GM12873 (cell line): ENCODE measurements around the gene MIA2.

Experiments
- TF ChIP-seq, protein P1 (sequence below): IDR thresholded peaks from 2 replicates; pipeline ENCODE4 v1.5.1; 2012; ENCODE audit warnings: low read depth, mild to moderate bottlenecking, moderate library complexity, low read length, control low read depth; ENCODE audit not compliant: insufficient read depth; ENCODE audit errors: missing control alignments

Gene MIA2

DNA sequence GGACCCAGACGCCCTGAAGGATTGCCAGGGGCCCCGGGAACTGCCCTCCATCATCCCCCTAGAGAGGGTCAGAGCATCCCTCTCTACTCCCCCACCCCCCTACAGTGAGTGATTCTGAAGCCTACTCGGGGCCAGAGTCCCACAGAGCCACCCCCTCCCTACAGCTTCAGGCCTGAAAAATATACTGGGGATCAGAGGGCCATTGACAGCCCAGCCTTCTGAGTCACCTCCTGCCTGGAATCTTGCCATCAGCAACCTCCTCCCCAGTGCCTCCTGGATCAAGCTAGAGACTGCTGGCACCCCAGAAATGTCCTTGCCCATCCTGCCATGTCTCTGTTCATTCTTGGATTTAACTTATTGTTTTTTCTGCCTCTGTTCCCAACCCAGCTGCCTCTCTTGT is 21.7 kb upstream of the MIA2 start:
- TF ChIP-seq, protein P1, sequence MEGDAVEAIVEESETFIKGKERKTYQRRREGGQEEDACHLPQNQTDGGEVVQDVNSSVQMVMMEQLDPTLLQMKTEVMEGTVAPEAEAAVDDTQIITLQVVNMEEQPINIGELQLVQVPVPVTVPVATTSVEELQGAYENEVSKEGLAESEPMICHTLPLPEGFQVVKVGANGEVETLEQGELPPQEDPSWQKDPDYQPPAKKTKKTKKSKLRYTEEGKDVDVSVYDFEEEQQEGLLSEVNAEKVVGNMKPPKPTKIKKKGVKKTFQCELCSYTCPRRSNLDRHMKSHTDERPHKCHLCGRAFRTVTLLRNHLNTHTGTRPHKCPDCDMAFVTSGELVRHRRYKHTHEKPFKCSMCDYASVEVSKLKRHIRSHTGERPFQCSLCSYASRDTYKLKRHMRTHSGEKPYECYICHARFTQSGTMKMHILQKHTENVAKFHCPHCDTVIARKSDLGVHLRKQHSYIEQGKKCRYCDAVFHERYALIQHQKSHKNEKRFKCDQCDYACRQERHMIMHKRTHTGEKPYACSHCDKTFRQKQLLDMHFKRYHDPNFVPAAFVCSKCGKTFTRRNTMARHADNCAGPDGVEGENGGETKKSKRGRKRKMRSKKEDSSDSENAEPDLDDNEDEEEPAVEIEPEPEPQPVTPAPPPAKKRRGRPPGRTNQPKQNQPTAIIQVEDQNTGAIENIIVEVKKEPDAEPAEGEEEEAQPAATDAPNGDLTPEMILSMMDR, result no peak

DNA sequence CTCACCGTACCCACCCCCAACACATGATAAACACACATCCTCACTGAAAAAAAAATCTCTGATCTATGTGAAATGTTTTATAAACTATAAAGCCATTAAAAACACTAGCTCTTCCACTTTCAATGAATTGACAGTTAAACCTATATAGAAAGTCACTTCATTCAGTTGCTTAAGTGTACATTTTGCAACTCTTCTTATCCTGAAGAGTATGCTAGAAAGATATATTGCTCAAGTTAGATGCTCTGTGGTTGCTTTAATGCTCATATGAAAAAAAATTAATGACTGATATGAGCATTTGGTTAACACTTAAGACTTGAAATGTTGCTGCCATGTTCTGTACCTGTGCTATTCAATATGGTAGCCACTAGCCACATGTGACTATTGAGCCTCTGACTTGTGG is 21.0 kb upstream of the MIA2 start:
- TF ChIP-seq, protein P1, result no peak

DNA sequence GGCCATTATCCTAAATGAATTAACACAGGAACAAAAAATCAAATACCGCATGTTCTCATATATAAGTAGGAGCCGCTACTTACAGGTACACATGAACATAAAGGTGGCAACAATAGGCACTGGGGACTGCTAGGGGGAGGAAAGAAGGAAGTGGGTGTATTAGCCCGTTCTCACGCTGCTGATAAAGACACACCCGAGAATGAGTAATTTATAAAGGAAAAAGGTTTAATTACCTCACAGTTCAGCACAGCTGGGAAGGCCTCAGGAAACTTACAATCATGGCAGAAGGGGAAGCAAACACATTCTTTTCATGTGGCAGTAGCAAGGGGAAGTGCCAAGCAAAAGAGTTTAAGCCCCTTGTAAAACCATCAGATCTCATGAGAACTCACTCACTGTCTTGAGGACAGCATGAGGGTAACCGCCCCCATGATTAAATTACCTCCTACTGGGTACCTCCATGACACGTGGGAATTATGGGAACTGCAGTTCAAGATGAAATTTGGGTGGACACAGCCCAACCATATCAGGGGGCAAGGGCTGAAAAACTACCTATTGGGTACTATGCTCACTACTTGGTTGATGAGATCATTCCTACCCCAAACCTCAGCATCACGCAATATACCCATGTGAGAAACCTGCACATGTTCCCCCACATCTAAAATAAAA is 16.4 kb upstream of the MIA2 start:
- TF ChIP-seq, protein P1, result no peak

DNA sequence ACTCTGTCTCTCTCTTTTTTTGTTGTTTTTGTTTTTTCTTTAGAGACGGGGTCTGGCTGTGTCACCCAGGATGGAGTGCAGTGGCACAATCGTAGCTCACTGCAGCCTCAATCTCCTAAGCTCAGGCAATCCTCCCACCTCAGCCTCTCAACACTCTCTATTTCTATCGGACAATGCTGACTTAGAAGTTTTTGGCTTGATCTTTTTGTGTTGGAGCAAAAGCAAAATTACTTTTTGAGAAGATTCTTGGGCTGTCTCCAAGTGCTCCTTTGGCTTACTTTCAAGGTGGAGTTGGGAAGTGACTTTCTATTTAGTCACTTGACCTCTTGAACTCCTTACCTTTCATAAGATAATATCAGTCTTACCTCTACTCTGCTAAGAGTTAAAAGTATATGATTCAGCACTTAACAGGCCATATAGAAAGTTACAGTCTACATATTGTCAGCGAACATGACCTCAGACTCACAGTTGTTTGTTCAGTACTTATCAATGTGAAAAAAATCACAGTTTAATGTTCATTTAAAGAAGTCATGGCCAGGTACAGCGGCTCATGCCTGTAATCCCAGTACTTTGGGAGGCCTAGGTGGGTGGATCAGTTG is 15.4 kb upstream of the MIA2 start:
- TF ChIP-seq, protein P1, result no peak

DNA sequence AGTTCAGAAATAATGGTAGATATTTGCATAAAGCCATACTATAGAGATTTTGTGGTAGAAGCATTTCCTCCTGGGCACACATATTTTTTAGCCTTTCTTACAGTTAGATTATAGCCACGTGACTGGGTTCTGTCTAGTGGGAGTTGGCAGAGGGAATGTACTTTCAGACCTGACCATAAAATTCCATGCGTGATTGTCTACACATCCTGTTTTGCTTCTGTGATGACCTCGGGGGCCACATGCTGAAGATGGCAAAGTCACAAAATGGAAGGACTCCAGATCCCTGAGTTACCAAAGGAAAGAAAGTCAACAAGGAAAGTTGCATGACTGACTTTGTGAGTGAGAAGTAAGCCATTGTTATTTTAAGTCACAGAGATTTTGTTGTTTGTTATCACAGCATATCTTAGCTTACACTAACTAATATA is 14.6 kb upstream of the MIA2 start:
- TF ChIP-seq, protein P1, result no peak

DNA sequence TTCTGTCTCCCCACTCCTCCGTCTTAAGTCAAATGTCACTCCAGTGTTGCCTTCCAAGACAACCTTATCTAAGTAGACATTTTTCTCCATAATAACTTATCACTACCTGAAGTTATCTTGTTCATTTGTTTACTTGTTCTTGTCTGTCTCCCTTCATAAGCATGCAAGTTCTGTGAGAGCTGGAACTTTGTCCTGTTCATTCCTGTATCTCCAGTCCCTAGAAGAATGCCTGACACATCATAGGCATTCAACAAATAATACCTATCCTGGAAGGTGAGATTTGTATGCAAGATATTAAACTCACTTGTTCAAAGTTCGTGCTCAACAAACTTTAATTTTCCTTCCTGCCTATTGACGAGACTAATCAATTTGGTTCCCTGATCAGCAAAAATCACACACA is 5.7 kb upstream of the MIA2 start:
- TF ChIP-seq, protein P1, result no peak

DNA sequence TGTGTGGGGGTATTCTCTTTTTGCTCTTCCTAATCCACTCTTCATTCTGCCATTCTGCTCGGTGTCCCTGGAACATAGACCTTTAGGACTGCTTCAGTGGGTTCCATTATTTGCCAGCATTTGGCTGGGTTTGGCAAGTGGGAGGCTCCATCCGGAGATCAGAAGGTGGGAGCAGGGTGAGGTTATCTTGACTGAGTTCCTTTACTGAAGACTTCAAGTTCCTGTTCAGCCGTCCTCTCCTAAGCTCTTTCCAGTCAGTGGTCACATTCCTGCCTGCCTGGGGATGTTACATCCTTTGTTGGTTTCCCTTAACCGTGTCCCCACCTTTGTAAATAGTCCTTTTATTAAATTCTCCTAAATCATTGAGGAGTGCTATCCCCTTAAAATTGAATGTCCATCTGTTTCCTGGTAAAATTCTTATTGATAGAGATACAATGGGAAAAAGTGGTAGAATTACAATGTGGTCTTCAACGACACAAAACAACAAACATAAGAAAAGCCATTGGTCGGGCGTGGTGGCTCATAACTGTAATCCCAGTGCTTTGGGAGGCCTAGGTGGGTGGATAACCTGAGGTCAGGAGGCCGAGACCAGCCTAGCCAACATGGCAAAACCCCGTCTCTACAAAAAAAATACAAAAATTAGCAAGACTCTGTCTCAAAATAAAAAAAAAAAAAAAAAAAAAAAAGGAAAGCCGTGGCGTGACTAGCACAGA is 5.0 kb upstream of the MIA2 start:
- TF ChIP-seq, protein P1, result no peak
